HCT116 (cell line): Measurements from ENCODE around the gene LCN1. TPM values are rescaled to one million over a fixed set of nuclear protein-coding genes. Genes with fewer than 3 reads are reported as not detected.

Source experiments
- ATAC-seq: fragments of 200-7000 bp; cut with Tn5 transposase; 2 replicates; pipeline ENCODE4 v1.9.1; 2020; ENCODE audit warnings: mild to moderate bottlenecking, moderate library complexity
- BruUV-seq: library from RNA; stranded (reverse); fragments of 400-500 nt; replicated peaks from 2 replicates; lab custom pipeline; 2021; lab: Mats Ljungman, UMichigan
- CTCF ChIA-PET: fragments of 300-600 bp; sonication (Branson Sonifier 250); formaldehyde crosslinking; loops from one replicate; lab custom pipeline; 2021; ENCODE audit warnings: antibody characterized with exemption; lab: Charles Lee
- POLR2A ChIA-PET: fragments of 300-600, 350-600 bp; sonication (Branson Sonifier 250); formaldehyde crosslinking; loops from one replicate; lab custom pipeline; 2021; ENCODE audit warnings: antibody characterized with exemption; lab: Charles Lee
- RAD21 ChIA-PET, 2 experiments: fragments of 300-600 bp; sonication (Branson Sonifier 250); formaldehyde crosslinking; loops; one replicate each; lab custom pipeline; 2023; ENCODE audit warnings: low total read pairs in 2 of 2; ENCODE audit not compliant: uncharacterized antibody in 2 of 2, unreplicated experiment in 2 of 2, low non-redundant PET in 1 of 2; lab: Charles Lee
- DNase-seq: peaks from one replicate; pipeline ENCODE4 v3.0.0-alpha.2; 2010; ENCODE audit warnings: low read depth, low spot score
- H2AFZ ChIP-seq: fragments of 200-600 bp; shearing (Covaris generic), sonication (generic); 2 replicates; pipeline ENCODE4 v1.6.1; 2017; ENCODE audit warnings: low read depth, mixed run types, mixed read lengths, antibody characterized with exemption, low read length; ENCODE audit not compliant: poor library complexity, severe bottlenecking
- H3K27ac ChIP-seq: 2 replicates; pipeline ENCODE4 v1.5.1; 2012; ENCODE audit warnings: low read depth, low read length
- H3K27me3 ChIP-seq: fragments of 200-600 bp; sonication (generic); 2 replicates; pipeline ENCODE4 v1.6.1; 2016; ENCODE audit warnings: mixed run types, low read length, mixed read lengths; ENCODE audit not compliant: insufficient read depth
- H3K36me3 ChIP-seq, 2 experiments: fragments of 200-500 bp in 1 of 2; fragments of 200-600 bp in 1 of 2; sonication (Bioruptor generic) in 1 of 2; sonication (generic) in 1 of 2; 2 replicates each; pipeline versions ENCODE4 v1.5.1 to v1.6.1; 2014 to 2016; ENCODE audit warnings: low read length in 2 of 2, inconsistent platforms in 1 of 2, mixed read lengths in 1 of 2, mixed run types in 1 of 2; ENCODE audit not compliant: insufficient read depth in 2 of 2, control insufficient read depth in 1 of 2
- H3K4me1 ChIP-seq, 2 experiments: fragments of 200-600 bp in 1 of 2; sonication (generic) in 1 of 2; 2 replicates each; pipeline versions ENCODE4 v1.5.1 to v1.6.1; 2012 to 2017; ENCODE audit warnings: low read length in 2 of 2, inconsistent platforms in 1 of 2, mild to moderate bottlenecking in 1 of 2, mixed read lengths in 1 of 2, mixed run types in 1 of 2, moderate library complexity in 1 of 2; ENCODE audit not compliant: insufficient read depth in 2 of 2, control insufficient read depth in 1 of 2
- H3K4me2 ChIP-seq: fragments of 200-600 bp; sonication (generic); 2 replicates; pipeline ENCODE4 v1.6.1; 2017; ENCODE audit warnings: mixed run types, low read length, mixed read lengths
- H3K4me3 ChIP-seq, 2 experiments: fragments of 200-600 bp in 1 of 2; sonication (generic) in 1 of 2; replicated peaks in 1 of 2; 2 replicates each; pipeline ENCODE4 v1.5.1; 2011 to 2016; ENCODE audit warnings: low read length in 2 of 2, control low read depth in 1 of 2, low read depth in 1 of 2, mild to moderate bottlenecking in 1 of 2, mixed read lengths in 1 of 2, mixed run types in 1 of 2
- H3K79me2 ChIP-seq: fragments of 200-600 bp; sonication (generic); 2 replicates; pipeline ENCODE4 v1.6.1; 2017; ENCODE audit warnings: mild to moderate bottlenecking, mixed run types, low read length, moderate library complexity, mixed read lengths; ENCODE audit not compliant: insufficient read depth
- H3K9ac ChIP-seq: fragments of 200-600 bp; sonication (generic); 2 replicates; pipeline ENCODE4 v1.6.1; 2016; ENCODE audit warnings: low read length, mixed read lengths
- H3K9me2 ChIP-seq: fragments of 200-600 bp; sonication (generic), shearing (Covaris generic); 2 replicates; pipeline ENCODE4 v1.6.1; 2017; ENCODE audit warnings: mixed run types, mild to moderate bottlenecking, moderate library complexity; ENCODE audit not compliant: insufficient read depth
- H3K9me3 ChIP-seq, 2 experiments: fragments of 200-500 bp in 1 of 2; fragments of 200-600 bp in 1 of 2; sonication (Bioruptor generic) in 1 of 2; sonication (generic) in 1 of 2; 2 replicates each; pipeline ENCODE4 v1.6.1; 2014 to 2017; ENCODE audit warnings: low read length in 2 of 2, mixed read lengths in 2 of 2, inconsistent platforms in 1 of 2, low read depth in 1 of 2, mild to moderate bottlenecking in 1 of 2, mixed run types in 1 of 2, moderate library complexity in 1 of 2; ENCODE audit not compliant: control insufficient read depth in 1 of 2, insufficient read depth in 1 of 2
- H4K20me1 ChIP-seq: fragments of 200-600 bp; sonication (generic), shearing (Covaris generic); 2 replicates; pipeline ENCODE4 v1.6.1; 2017; ENCODE audit warnings: mixed run types, mild to moderate bottlenecking, moderate library complexity; ENCODE audit not compliant: insufficient read depth
- CEBPB ChIP-seq: IDR thresholded peaks from 2 replicates; pipeline ENCODE4 v1.6.1; 2012; ENCODE audit warnings: low read depth
- EGR1 ChIP-seq: IDR thresholded peaks from 2 replicates; pipeline ENCODE4 v1.6.1; 2012; ENCODE audit warnings: low read depth
- EZH2 ChIP-seq: fragments of 200-600 bp; sonication (generic); IDR thresholded peaks from 2 replicates; pipeline ENCODE4 v1.6.1; 2017; ENCODE audit warnings: antibody characterized with exemption, mixed run types
- EZH2phosphoT487 ChIP-seq: fragments of 200-600 bp; IDR thresholded peaks from 2 replicates; pipeline ENCODE4 v1.6.1; 2018; ENCODE audit warnings: antibody characterized with exemption, borderline replicate concordance
- FOSL1 ChIP-seq: IDR thresholded peaks from 2 replicates; pipeline ENCODE4 v1.6.1; 2012; ENCODE audit warnings: low read depth
- JUND ChIP-seq: IDR thresholded peaks from 2 replicates; pipeline ENCODE4 v1.6.1; 2012
- MAX ChIP-seq: IDR thresholded peaks from 2 replicates; pipeline ENCODE4 v1.6.1; 2012
- POLR2A ChIP-seq: IDR thresholded peaks from 2 replicates; pipeline ENCODE4 v1.7.0; 2011; ENCODE audit warnings: borderline replicate concordance; ENCODE audit not compliant: insufficient read depth, insufficient read length; ENCODE audit errors: extremely low read depth
- REST ChIP-seq: IDR thresholded peaks from 2 replicates; pipeline ENCODE4 v1.6.1; 2012; ENCODE audit warnings: low read depth
- SIN3A ChIP-seq: IDR thresholded peaks from 2 replicates; pipeline ENCODE4 v1.6.1; 2012; ENCODE audit warnings: low read depth
- SP1 ChIP-seq: IDR thresholded peaks from 2 replicates; pipeline ENCODE4 v1.6.1; 2012; ENCODE audit warnings: low read depth
- SRF ChIP-seq: IDR thresholded peaks from 2 replicates; pipeline ENCODE4 v1.6.1; 2012; ENCODE audit warnings: low read depth
- TCF7L2 ChIP-seq: IDR thresholded peaks from 2 replicates; pipeline ENCODE4 v1.7.0; 2011; ENCODE audit warnings: borderline replicate concordance, inconsistent platforms; ENCODE audit not compliant: insufficient read depth, insufficient read length; ENCODE audit errors: extremely low read depth
- ZFX ChIP-seq: fragments of 450-650 bp; IDR thresholded peaks from 2 replicates; pipeline ENCODE4 v1.6.1; 2017
- intact Hi-C: fragments of 100-400 bp; cut with micrococcal nuclease; formaldehyde crosslinking; loops from 2 replicates; pipeline ENCODE4 v1.10.0; 2022
- total RNA-seq: library from RNA; stranded (reverse); gene quantifications from one replicate; pipeline ENCODE4 v1.2.1, GENCODE V29; 2021; ENCODE audit not compliant: unreplicated experiment
- TF ChIP-seq, protein P1 (sequence below): IDR thresholded peaks from 2 replicates; pipeline ENCODE4 v1.6.1; 2012

Gene LCN1
- total RNA-seq, 1 experiment from 2014 or later, result not detected

GRCh38 chr9:135568026-135568425, 46.8 kb downstream of the LCN1 start:
- Histone ChIP-seq H3K4me3 (no peak overlapping the region), H3K27ac (no peak overlapping the region), H3K79me2 (no peaks in the 10 kb centered on the region), H3K36me3 (no peaks in the 10 kb centered on the region), H3K9me3 (peaks cover 7% of the 10 kb centered on the region in 2 experiments; a peak in 2 of 4 replicates), H3K27me3 (peaks cover 35% of the 10 kb centered on the region), H3K9me2 (no peaks in the 10 kb centered on the region), H3K4me1 (no peaks in the 10 kb centered on the region), H2AFZ (no peak overlapping the region), H4K20me1 (no peaks in the 10 kb centered on the region), H3K9ac (no peak overlapping the region), H3K4me2 (no peak overlapping the region)
- CTCF ChIA-PET, result no interaction called here
- intact Hi-C loops, result no loop called here
- no peak for ATAC-seq
- RAD21 ChIA-PET, result no interaction called here
- no peak for TF ChIP-seq SP1
- TF ChIP-seq EGR1, result no peak
- TF ChIP-seq SRF, result no peak
- TF ChIP-seq, protein P1, sequence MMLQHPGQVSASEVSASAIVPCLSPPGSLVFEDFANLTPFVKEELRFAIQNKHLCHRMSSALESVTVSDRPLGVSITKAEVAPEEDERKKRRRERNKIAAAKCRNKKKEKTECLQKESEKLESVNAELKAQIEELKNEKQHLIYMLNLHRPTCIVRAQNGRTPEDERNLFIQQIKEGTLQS, result no peak
- TF ChIP-seq FOSL1, result no peak
- TF ChIP-seq JUND, result no peak
- no peak for TF ChIP-seq MAX
- no peak for TF ChIP-seq SIN3A
- no peak for TF ChIP-seq CEBPB
- no peak for TF ChIP-seq POLR2A
- TF ChIP-seq EZH2phosphoT487, result no peak
- no peak for TF ChIP-seq TCF7L2
- no peak for TF ChIP-seq ZFX
- TF ChIP-seq REST, result no peak
- TF ChIP-seq EZH2, result no peak
- BruUV-seq, result no TSS peak
- POLR2A ChIA-PET, result no interaction called here
- DNase-seq, result no peak
